Measurements from ENCODE around the gene ATP2A1.
A peak's percentile ranks its signal among the peaks of the same experiment; 100 is the strongest.
"Not testable (repeated sequence)": the region's sequence is repeated elsewhere in the genome, so short reads cannot be mapped to it uniquely, and the experiment has no call there.

The ATP2A1 gene

DNA sequence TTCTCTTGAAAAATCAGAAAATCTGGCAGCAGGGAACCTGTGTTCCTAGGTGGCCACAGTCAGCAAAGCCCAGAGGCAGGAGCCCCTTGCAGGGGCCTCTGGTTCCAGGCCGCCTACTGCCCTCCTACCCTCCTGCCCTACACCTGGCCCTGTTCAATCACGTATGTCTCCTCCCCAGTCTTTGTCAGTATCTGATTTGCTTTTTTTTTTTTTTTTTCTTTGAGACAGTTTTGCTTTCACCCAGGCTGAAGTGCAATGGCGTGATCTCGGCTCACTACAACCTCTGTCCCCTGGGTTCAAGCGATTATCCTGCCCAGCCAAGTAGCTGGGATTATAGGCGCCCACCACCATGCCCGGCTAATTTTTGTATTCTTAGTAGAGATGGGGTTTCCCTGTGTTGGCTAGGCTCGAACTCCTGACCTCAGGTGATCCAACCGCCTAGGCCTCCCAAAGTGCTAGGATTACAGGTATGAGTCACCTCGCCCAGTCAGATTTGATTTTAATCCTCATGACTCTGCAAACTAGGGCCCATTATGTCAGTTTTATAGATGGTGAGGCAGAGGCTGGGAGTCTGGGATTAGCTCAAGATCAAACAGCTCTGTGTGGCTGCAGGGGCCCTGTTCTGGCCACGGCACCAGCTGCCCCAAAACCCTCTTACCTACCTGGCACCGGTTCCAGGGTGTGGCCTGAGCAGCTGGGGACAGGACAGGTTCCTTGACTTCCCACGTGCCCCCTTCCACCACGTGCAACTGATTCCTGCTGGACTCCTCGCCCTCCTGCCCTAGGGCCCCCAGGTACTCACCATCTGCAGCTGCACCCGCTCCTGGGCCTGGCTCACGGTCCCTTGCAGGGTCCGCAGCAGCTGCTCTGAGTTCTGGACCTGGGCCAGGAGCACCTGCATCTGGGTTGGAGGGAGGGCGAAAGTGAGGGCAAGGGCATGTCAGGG, 32.1 kb downstream of the ATP2A1 start:
- no peak for DNase-seq (ENCODE audit: low read depth)

DNA sequence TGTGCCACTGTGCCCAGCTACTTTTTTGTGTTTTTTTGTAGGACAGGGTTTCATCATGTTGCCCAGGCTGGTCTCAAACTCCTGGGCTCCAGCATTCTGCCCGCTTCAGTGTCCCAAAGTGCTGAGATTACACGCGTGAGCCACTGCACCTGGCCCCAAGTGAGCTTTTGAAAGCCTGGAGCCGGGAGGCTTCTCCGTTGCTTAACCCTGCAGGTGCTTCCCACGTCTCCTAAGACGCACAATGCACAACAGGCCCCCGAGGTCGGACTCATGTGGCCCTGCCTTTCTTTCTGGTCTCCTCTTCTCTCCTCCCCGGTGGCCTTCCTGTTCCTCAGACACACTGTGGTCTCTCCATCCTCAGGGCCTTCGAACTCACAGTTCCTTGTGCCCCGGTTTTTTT, 34.3 kb downstream of the ATP2A1 start:
- DNase-seq (ENCODE audit: low read depth), result no peak

DNA sequence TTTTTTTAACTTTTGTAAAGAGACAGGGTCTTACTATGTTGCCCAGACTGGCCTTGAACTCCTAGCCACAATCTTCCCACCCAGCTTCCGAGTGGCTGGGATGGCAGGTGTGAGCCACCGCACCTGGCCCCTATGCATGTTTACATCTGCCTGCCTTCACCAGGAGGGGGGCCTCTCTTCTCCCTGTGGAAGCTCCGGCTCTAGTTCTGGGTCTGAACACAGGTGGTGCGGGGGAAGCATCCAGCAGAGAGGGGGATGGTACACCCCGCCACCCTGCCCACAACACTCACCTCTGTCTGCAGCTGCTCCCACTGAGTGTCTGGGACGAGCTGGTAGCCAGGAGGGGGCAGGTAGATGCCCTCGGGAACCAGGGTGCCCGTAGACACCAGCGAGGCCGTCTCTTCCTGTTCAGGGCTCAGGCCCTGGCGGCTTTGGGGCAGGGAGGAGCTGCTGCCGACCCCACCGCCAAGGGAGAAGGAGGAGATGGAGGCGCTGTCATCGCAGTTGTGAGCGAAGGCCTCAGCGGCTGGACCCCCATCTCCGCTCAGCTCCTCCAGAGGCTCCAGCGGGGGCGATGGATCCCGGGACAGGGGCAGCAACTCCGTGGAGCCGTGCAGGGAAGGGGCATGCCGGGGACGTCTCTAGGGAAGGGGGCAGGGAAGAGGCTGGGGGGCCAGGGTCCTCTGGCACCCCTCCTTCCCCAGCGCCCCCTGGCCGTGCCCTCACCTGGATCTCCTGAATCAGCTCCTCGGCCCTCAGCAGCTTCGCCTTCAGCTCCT, 35.8 kb downstream of the ATP2A1 start:
- DNase-seq (ENCODE audit: low read depth), result no peak

DNA sequence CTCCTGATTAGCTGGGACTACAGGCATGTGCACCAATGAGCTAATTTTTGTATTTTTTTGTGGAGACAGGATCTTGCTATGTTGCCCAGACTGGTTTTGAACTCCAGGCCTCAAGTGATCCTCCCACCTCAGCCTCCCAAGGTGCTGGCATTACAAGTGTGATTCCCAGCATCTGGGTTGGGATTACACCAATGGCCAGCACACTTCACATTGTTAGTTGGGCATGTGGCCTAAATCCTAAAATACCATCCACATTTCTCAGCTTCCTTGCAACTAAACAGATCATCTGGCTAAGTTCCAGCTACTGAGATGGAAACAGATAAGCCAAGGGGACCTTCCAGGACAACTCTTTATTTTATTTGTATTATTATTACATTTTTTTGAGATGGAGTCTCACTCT, 36.9 kb downstream of the ATP2A1 start:
- no peak for DNase-seq (ENCODE audit: low read depth)

DNA sequence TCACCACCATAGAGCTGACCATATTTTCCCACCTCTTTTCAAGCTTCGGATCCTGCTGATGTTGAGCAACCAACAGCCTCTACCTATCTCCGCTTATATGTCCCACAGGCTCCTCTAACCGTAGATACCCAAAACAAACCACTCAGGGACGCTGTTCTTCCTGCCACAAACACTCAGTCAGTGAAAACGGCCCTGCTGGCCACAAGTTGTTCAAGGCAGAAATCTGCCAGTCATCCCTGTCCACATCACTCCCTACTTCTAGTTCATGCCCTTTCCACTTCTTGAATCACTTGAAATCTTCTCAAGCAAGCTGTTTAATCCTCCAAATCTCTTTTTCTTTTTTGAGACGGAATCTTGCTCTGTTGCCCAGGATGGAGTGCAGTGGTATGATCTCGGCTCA, 38.8 kb downstream of the ATP2A1 start:
- no peak for DNase-seq (ENCODE audit: low read depth)

DNA sequence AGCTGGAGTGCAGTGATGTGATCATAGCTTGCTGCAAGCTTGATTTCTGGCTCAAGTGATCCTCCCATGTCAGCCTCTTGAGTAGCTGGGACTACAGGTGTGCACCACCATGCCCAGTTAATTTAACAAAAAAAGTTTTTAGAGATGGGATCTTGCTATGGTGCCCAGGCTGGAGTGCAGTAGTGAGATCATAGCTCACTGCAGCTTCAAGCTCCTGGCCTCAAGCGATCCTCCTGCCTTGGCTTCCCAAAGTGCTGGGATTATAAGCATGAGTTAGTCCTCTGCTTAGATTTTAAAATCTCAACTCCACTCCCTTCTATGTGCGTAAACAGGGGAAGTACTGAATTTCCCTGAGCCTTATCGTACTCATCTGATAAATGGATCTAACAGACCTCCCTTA, 40.4 kb downstream of the ATP2A1 start:
- DNase-seq (ENCODE audit: low read depth), result no peak

DNA sequence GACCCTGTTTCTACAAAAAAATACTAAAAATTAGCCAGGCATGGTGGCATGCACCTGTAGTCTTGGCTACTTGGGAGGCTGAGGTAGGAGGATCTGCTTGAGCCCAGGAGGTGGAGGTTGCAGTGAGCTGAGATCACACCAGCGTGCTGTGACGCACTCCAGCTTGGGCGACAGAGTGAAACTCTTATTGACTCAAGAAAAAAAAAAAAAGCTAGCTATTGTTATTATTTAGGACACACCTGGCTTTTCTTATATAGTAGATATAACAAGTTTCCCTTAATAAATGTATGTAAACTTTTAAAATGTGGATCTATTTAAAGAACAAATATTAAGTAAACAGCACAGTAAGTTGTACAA, 44.9 kb downstream of the ATP2A1 start:
- DNase-seq (ENCODE audit: low read depth), result no peak

DNA sequence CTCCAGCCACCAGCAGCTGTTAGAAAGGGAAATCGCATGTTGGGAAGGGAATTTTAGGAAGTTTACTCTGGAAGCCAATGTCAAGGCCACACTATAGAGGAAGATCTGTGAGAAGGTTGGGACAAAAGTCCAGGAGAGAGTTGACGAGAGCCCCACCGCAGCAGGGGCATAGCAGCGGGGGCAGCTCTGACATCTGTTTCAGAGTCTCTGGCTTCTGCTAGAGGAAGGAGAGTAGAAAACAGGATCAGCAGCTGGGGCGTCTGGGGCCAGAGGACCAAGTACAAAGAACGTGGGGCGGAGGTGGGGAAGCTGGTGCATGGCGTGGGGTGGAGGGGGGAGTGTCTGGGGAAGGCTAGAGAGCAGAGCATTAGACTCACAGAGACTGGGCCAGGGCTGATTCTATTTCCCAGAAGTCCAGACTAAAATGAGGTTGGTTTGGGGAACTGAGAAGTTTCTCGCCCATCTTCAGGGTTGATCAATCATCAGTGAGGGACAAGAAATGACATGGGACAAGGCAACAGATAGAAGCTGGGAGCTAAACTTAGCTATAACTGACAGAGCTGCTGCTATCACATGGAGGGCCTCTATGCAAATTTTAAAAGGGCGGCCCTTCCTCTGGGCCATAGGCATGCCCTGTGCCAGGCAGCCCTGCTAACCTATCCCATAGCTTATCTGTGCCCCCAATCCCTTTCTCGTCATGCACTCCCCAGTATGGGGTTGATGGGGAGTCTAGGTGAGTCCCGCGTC, 45.5 kb downstream of the ATP2A1 start:
- no peak for DNase-seq (ENCODE audit: low read depth)

DNA sequence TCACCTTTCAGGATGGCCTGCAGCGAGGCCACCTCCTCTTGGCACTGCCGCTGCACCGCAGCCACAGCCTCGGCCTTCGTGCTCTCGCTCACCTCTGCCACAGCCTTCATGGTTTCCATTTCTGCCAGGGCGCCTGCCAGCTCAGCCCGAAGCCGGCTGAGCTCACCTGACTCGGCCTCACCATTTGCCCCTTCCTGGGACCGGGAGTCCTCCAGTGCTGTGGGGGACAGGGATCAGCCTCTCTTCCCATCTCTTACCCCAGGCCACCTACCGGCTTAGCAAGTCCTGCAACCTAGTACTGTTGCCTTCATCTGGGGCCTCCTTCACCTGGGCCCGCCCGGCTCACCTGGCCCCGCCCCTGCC, 46.1 kb downstream of the ATP2A1 start:
- no peak for DNase-seq (ENCODE audit: low read depth)

DNA sequence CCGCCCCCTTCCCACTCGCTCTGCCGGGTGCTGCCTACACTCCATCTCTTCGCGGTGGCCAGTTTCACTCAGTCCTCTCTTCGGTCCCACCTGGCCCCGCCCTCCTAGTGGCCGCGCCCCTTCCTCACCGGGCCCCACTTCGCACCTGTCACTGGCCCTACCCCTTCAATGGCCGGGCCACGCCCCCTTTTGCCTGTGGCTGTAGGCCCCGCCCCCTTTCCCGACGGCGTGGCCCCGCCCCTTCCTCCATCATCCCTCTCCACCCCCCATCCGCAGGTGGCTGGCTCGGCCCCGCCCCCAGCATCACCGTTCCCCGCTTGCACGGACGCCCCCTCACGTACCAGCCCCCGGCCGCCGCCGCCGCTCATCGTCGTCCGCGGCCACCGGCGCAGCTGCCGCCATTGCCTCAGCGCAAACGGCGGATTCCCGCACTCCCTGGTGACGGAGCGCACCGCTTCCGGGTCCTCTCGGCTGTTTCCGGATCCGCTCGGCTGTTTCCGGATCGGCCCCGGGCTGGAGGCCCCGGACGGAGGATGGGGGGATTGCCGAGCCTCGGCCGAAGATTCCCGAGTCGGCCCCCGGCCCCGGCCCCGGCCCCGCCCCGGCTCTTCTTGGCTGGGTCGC, 46.6 kb downstream of the ATP2A1 start, which contains the start of gene RABEP2:
Gene RABEP2, minus strand, starts transcription at position 477 of the 624 bp plus-strand sequence. Its CDS starts 75 bp downstream, at position 402.
- DNase-seq (ENCODE audit: low read depth), result peak; percentile 87

DNA sequence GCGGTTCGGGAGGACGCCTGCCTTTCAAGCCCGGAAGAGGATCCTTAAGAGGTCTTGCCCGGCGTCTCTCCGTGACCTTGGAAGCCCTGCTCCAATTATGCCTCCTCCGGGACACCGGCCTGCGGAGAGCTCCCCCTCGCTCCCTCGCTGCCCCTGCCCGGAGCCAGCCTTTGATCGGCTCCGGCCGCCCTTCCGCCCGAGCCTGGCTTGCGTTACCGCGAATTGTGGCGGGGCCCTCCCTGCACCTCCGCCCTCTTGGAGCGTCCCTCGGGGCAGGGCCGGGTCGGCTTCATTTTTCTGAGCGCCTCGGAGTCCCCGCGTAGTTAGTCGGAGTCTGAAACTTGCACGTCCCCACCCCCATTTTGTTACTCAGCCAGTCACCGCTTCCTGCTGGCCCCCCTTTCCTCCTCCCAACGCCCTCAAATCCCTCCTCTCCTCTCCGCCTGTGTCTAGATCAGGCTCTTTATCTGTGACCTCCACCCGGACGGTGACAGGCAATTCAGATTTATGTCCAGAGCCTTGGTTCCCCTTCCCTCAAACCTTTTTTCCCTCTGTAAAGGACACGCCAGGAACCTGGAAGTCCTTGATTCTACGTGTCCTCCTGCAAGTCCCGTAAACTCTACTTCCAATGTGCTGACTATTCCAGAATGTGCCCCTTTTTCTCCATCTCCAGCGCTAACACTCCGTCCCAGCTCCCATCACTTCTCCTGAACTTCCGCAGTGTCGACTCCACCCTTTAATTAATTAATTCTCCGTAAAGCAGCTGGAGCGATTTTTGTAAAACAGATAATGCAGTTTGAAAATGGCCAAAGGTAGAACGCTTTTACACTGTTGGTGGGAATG, 47.3 kb downstream of the ATP2A1 start:
- DNase-seq (ENCODE audit: low read depth), result peak; percentile 69

DNA sequence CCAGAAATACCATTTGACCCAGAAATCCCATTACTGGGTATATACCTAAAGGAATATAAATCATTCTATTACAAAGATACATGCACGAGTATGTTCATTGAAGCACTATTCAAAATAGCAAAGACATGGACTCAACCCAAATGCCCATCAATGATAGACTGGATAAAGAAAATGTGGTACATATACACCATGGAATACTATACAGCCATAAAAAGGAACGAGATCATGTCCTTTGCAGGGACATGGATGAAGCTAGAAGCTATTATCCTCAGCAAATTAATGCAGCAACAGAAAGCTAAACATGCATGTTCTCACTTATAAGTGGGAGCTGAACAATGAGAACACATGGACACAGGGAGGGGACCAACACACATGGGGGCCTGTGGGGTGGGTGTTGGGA, 48.0 kb downstream of the ATP2A1 start:
- not testable (repeated sequence) for DNase-seq (ENCODE audit: low read depth)

DNA sequence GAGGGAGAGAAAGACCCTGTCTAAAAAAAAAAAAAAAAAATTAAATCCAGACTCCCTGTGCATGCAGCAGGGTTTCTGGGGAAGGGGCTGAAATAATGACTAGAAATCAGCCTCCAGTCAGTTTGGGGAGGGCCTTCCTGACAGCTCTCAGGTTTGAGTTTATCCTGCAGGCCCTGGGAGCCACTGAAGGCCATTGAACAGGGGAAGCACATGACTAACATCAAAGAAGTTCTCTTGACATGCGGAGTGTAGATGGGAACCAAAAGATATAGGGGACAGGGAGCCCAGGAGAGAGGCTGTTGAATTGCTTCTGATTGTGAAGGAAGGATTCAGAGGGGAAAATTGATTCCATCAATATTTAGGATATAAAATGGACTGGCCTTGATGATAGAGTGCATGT, 49.5 kb downstream of the ATP2A1 start:
- DNase-seq (ENCODE audit: low read depth), result no peak

DNA sequence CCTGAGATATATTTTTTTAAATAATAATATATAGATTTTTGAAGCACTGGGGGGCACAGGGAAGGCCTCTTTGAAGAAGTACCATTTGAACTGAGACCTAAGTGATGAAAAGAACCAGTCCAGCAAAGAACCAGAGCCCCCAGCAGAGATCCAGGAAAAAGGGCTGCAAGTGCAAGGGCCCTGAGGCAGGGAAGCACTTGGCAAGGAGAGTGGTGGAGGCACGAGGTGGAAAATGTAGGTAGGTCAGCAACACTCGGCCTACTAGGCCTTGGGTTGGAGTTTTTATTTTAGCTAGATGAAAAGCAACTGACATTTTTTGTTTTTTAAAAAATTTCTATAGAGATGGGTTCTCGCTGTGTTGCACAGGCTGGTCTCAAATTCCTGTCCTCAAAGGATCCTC, 51.9 kb downstream of the ATP2A1 start:
- no peak for DNase-seq (ENCODE audit: low read depth)

DNA sequence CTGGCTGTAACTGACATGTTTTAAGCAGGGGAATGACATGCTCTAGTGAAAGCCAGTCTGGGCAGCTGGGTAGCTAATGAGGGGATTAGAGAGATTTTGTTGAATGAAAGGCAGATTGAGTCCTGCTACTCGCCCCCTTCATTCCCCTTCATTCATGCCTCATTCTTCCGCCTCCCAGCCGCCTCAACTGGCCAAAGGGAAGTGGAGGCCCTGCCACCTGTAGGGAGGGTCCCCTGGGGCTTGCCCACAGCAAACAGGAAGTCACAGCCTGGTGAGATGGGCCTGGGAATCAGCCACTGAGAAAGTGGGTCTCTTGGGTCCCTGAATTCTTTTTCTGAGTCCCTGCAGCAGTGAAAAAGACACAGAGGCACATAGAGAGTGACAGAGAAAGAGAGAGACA, 52.4 kb downstream of the ATP2A1 start:
- DNase-seq (ENCODE audit: low read depth), result no peak

DNA sequence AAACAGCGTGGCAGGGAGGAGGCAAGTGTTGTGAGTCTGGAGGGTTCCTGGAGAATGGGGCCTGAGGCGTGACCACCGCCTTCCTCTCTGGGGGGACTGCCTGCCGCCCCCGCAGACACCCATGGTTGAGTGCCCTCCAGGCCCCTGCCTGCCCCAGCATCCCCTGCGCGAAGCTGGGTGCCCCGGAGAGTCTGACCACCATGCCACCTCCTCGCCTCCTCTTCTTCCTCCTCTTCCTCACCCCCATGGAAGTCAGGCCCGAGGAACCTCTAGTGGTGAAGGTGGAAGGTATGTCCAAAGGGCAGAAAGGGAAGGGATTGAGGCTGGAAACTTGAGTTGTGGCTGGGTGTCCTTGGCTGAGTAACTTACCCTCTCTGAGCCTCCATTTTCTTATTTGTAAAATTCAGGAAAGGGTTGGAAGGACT, 53.5 kb downstream of the ATP2A1 start, which contains the start of gene CD19:
Gene CD19, plus strand, starts transcription at position 171 of the 425 bp plus-strand sequence. Its CDS starts 30 bp downstream, at position 201.
- no peak for DNase-seq (ENCODE audit: low read depth)

DNA sequence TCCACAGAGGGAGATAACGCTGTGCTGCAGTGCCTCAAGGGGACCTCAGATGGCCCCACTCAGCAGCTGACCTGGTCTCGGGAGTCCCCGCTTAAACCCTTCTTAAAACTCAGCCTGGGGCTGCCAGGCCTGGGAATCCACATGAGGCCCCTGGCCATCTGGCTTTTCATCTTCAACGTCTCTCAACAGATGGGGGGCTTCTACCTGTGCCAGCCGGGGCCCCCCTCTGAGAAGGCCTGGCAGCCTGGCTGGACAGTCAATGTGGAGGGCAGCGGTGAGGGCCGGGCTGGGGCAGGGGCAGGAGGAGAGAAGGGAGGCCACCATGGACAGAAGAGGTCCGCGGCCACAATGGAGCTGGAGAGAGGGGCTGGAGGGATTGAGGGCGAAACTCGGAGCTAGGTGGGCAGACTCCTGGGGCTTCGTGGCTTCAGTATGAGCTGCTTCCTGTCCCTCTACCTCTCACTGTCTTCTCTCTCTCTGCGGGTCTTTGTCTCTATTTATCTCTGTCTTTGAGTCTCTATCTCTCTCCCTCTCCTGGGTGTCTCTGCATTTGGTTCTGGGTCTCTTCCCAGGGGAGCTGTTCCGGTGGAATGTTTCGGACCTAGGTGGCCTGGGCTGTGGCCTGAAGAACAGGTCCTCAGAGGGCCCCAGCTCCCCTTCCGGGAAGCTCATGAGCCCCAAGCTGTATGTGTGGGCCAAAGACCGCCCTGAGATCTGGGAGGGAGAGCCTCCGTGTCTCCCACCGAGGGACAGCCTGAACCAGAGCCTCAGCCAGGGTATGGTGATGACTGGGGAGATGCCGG, 54.3 kb downstream of the ATP2A1 start:
- DNase-seq (ENCODE audit: low read depth), result no peak

DNA sequence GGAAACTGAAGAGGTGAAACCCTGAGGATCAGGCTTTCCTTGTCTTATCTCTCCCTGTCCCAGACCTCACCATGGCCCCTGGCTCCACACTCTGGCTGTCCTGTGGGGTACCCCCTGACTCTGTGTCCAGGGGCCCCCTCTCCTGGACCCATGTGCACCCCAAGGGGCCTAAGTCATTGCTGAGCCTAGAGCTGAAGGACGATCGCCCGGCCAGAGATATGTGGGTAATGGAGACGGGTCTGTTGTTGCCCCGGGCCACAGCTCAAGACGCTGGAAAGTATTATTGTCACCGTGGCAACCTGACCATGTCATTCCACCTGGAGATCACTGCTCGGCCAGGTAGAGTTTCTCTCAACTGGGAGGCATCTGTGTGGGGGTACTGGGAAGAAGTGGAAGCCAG, 54.9 kb downstream of the ATP2A1 start:
- no peak for DNase-seq (ENCODE audit: low read depth)

DNA sequence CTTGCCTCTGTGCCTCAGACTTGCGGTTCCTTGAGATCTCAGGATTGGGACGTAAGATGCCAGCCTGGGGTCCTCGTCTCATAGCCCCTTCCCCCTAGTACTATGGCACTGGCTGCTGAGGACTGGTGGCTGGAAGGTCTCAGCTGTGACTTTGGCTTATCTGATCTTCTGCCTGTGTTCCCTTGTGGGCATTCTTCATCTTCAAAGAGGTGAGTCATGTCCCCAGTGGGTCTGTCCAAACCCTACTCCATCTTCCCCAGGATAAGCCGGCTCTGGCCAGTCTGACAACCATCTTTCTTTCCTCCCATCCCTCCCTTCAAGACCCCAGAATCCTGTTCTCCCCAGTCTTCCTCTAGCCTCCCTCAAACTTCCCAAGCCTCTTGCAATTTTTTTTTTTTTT, 57.1 kb downstream of the ATP2A1 start:
- DNase-seq (ENCODE audit: low read depth), result no peak
